Measurements from ENCODE around the gene FAM229A.
"Not testable (repeated sequence)": the region's sequence is repeated elsewhere in the genome, so short reads cannot be mapped to it uniquely, and the experiment has no call there.

FAM229A gene
- 14.8 to 22.4 reads per million in 2 donors for total RNA-seq

GRCh38 chr1:32362474-32363313, at the start of gene FAM229A, which contains the start of gene TSSK3:
FAM229A (minus strand) TSS chr1:32362485; CDS start chr1:32362091, 394 bp downstream.
TSSK3 (plus strand) TSS chr1:32362539; CDS start chr1:32362702, 163 bp downstream.
- DNase-seq: no peak

- no peak for DNase-seq
Measured at GRCh38 chr1:32411261-32411660, 49.0 kb upstream of the FAM229A start.

GRCh38 chr1:32406629-32407111, 44.4 kb upstream of the FAM229A start:
- no peak for DNase-seq

GRCh38 chr1:32405672-32406467, 43.6 kb upstream of the FAM229A start:
- no peak for DNase-seq

DNA sequence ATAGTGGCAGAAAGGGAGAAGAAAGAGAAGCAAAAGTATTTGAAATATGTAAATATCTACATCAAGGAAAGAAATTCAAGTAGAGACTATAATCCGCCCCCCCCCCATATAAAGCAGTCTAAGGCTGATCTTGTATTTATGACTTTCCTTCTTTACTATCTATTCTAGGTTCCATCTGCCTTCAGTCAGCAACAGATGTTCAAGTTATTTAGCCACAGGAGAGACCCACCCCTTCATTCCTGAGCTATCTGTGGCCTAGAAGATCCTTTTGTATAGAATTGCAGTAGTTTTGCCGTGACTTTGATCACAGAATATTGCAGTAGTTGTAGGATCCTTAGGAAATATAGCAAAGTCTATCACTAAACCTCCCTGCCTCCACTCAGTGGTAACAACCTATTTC, 42.7 kb upstream of the FAM229A start:
- no peak for DNase-seq

GRCh38 chr1:32400876-32401631, 38.8 kb upstream of the FAM229A start:
- DNase-seq: peak; percentile 49

GRCh38 chr1:32399843-32400242, 37.6 kb upstream of the FAM229A start:
- no peak for DNase-seq

- DNase-seq: no peak
Measured at GRCh38 chr1:32398401-32398800, 36.1 kb upstream of the FAM229A start.

- not testable (repeated sequence) for DNase-seq
Measured at GRCh38 chr1:32396524-32396923, 34.2 kb upstream of the FAM229A start.

DNA sequence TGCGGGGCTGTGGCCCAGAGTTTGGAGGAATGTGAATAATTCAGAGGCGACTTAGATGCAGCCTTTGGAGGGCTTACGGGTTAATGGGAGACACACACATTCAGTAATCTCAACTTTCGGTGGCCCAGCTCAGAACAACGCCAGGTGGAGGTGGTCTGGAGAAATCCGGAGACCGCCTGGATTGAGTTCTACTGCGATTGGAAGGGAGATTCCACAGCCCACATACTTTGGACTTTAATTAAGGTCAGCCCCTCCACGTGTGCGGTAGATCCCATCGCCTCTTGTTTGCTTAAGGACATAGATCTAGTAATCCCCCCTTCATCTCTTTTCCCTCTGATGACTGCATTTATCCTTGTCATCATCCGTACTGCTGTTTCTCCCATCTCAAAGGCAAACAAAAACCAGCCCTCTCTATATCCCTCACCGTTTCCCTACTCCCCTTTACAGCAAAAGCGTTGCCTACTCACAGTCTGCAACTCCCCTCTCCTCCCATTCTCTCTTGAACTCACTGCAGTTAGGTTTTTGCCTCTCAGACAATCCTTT, 32.7 kb upstream of the FAM229A start:
- DNase-seq: no peak

GRCh38 chr1:32394141-32394889, 32.0 kb upstream of the FAM229A start, which contains the start of gene BSDC1:
BSDC1 (minus strand) TSS chr1:32394441; CDS start chr1:32394414, 27 bp downstream.
- peak; percentile 96 for DNase-seq

DNA sequence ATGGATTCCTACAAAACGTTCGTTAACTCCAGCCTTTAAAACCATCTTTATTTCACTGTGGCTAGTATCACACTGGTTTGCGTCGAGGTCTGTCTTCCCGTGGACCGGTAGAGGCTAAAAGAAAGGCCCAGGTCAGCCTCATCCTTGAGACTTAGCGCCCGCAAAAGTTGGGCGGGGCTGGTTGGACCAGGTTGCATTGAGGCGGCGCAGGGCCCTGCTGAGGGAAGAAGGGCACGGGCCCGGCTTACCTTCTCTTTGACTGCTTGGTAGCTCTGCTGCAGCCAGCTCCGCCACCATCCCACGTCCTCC, 31.5 kb upstream of the FAM229A start:
- DNase-seq: no peak

DNA sequence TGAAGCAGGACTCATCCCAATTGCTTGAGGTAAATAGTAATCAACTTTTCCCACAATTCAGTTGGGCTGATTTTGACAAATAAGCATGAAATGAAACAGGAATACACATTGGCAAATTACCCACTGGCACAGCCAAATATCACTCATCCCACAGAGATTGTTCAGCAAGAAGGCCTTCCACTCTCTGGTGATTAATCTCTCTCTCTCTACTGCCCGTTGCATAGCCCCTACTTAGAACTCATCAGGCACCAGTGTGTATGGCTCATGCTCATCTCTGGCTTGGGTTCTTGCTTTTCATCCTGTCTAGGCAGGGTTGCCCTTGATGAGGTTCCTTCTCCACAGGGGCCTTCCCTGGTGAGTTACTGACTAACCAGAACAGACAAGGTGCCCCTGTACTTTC, 30.9 kb upstream of the FAM229A start:
- DNase-seq: no peak

DNA sequence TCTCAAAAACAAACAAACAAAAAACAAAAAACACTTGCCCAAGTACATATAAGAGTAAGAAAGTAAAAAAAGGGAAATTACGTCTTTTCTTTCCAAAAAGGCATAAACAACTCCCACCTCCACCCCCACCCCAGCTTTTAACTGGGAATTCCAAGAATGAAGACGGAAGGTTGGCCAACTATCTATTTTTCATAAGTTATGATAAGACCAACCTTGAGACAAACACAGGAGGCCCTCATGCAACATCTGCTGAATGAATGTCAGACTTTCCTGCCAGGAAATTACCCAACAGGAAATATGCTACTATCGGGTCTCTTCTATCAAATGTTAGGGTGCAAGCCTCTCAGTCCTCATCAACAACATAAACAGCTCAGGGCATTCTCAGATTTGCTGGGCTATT, 30.0 kb upstream of the FAM229A start:
- DNase-seq: no peak

GRCh38 chr1:32390904-32391870, 28.9 kb upstream of the FAM229A start:
- DNase-seq: no peak

GRCh38 chr1:32388641-32389040, 26.4 kb upstream of the FAM229A start:
- no peak for DNase-seq

DNA sequence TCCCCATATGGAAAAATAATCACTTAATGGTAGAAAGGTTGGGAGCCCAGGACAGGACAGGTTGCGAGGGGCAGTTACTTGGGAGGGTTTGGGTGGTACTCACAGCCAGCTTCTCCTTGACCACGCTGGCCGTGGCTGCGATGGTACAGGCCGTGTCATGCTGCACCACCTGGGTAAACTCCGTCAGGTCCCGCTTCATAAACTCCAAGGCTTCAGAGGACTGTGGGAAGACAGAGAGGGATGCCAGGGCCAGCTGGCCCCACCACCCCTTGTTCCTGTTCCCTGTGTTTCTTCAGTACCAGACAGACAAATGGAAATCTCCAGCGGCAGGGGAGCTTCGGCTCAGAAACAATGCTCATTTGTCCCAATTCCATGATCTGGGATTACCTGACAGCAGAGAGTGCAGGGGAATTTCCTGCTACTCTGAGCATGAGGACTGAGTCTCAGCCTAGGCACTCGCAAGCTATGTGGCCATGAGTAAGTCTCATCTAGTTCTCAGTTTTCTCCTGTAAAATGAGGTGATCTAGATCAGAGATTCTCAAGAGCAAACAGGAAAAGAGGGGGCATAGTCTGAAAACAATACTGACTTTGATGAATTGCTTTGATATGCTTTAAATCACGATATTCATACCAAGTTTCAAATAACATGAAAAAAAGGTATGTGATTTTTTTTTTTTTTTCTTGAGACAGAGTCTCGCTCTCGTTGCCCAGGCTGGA, 24.5 kb upstream of the FAM229A start:
- no peak for DNase-seq

DNA sequence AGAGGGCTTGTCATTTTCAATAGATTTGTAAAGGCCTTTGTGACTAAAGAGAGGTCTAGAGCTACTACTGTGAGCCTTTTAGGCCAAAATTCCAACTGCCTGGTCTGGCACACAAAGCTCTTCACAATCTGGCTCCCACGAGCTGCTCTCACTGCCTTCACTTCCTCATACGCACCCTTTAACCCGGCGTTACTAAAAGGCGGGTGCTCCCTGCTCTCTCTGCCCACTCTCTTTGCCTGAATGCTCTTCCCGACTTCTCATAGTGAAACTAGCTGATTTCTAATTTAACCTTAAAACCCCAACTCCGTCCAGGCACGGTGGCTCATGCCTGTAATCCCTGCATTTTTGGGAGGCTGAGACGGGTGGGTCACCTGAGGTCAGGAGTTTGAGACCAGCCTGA, 17.8 kb upstream of the FAM229A start:
- DNase-seq: no peak

DNA sequence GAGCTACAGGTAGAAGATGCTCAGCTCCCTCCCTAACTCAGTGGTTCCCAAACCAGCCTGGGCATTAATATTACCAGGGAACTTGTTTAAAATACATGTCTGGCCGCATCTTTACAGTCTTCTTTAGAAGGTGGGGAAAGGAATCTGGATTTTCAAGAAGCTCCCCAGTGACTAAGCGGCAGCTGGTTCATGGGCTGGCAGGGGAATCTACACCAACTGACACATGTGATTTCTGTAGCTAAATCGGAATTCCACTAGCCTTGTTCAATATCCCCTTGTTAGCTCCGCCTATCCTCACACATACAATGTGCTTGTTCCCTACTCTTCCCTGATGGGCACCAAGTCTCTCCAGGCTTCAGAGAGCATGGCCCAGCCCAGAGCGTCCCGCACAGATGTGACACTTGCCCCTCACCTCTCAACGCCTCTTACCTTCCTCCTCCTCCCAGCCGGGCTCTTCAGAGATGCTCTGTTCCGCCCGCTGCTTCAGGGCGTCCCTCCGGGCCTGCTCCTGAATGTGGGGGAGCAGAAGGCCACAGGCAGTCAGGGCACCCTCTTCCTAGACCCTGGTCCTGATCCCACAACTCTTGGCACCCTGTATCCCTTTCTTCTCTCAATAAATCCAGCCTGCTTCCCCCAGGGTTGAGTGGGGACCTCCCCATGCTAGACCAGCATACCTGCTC, 15.4 kb upstream of the FAM229A start:
- no peak for DNase-seq

All from T-helper 9 cell (primary cell).